ENCODE measurements around the gene KMT2A.
A peak's percentile ranks its signal among the peaks of the same experiment; 100 is the strongest.
"Not testable (repeated sequence)": the region's sequence is repeated elsewhere in the genome, so short reads cannot be mapped to it uniquely, and the experiment has no call there.

Gene KMT2A

GRCh38 chr11:118435290-118435892 lies 901 bp upstream of the KMT2A start:
- peak; percentile 30 for DNase-seq

DNA sequence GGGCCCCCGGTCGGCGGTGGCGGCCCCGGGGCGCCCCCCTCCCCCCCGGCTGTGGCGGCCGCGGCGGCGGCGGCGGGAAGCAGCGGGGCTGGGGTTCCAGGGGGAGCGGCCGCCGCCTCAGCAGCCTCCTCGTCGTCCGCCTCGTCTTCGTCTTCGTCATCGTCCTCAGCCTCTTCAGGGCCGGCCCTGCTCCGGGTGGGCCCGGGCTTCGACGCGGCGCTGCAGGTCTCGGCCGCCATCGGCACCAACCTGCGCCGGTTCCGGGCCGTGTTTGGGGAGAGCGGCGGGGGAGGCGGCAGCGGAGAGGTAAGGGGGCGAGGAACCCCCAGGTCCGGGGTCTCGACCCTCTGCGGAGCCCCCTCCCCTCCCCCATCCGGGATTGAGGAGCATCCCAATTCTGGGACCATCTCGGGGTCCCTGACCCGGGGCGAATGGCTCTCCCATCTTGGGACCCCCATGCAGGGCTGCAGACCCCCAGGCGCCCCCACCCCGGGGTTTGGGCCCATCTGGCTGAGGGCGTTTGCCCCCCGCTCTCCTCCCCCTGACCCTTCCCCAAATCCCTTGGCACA lies 431 bp downstream of the KMT2A start:
- peak; percentile 35 for DNase-seq

DNA sequence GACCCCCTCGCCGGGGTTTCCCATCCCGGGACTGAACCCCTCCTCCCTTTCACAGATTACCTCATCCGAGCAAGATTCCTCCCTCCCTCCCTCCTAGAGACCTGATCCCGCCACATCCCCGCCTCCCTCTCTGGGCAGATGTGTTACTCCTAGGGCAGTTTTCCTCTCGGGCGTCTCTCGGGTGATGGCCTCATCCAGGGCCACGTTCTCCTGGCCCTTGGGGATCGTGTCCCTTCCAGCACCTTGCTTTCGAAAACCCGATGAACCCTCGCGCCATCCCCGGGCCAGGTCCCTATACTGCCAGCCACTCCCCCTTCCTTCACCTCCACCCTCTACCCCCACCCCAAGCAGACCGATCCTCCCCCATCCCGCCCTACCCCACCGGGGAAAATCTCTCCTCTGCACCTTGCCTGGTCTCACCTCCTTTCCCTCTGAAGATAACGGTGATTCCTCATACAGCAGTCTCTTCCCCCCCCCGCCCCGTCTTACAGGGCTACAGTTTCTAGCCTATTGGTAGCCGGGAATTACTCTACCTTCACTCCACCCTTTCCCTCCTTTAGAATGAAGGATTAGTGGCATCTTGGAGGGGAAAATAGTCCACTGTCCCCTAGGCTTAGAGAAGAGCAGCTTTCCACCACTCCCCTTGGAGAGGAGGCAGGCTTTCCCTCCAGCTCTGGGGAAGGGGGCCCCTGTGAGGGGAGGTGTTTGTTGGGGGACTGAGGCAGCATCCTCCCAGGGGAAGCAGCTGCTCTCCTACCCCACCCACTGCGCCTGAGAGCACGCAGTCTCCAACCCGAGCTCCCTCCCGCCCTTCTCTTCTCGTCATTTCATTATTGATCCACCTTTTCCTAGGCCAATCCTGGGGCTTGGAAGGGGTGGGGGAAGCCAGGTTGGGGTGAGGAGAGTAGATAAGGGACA lies 1.2 kb downstream of the KMT2A start:
- peak; percentile 21 for DNase-seq

DNA sequence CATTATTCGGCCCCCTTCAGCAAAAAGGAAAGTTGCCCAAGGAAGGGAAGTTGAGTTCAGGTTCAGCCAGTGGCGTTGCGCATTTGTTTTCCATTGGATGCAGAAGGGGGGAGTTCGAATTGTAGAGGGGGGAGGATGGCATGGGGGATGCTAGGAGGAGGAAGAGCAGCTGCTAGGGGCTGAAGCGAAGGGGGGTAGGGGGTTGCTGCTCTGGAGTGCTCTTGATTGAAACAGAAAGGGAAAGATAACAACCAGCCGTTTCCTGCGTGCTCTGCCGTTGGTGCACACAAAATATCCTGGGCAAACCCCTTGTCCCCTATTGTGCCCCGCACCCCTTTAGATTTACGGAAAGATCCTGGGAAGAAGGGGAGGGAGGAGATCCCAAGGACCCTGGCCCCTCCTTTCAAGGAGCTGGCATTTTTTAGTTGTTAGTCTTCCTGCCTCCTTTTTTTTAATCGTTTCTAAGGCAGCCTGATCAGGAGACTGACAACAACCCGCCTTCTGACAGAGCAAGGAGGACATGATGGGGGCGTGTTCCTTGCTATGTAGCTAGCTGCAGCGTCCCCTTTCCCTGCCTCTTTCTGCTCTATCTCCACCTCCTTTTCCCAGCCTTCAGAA lies 2.1 kb downstream of the KMT2A start:
- peak; percentile 62 for DNase-seq

- DNase-seq, result peak; percentile 1
These were observed 3.4 kb downstream of the KMT2A start for GRCh38 chr11:118439646-118440045.

GRCh38 chr11:118441770-118442275 lies 5.5 kb downstream of the KMT2A start:
- no peak for DNase-seq

- DNase-seq, result no peak
These were observed 6.0 kb downstream of the KMT2A start for GRCh38 chr11:118442301-118442700.

DNA sequence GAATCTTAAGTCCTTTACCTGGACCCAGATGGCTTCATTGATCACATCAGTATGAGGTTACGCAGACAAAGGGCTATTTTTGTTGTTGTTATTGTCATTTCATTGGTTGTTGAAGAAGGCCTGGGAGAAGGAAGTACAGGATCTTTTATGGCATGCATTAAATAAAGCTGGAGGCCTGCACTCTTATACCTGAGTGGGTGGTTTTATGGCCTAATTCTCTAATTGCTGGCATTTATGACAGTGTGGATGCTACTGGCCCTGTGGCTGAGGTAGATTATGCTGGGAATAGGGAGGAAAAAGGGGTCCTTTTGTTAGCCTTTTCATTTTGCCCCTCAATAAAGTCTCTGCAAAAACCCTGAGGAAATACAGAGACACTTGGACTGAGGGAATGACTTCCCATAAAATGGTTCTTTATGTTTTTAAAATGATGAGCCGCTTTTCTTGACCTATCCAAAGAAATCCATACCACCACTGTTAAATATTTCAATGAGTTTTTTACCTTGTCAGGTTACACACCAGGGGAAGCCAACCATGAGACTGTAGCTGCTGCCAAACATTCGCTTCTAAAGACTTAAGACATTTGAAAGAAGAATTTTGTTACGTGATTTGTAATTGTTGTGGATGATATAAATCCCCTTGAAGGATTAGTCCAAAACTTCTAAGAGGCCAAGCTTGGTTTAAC lies 6.8 kb downstream of the KMT2A start:
- no peak for DNase-seq

DNA sequence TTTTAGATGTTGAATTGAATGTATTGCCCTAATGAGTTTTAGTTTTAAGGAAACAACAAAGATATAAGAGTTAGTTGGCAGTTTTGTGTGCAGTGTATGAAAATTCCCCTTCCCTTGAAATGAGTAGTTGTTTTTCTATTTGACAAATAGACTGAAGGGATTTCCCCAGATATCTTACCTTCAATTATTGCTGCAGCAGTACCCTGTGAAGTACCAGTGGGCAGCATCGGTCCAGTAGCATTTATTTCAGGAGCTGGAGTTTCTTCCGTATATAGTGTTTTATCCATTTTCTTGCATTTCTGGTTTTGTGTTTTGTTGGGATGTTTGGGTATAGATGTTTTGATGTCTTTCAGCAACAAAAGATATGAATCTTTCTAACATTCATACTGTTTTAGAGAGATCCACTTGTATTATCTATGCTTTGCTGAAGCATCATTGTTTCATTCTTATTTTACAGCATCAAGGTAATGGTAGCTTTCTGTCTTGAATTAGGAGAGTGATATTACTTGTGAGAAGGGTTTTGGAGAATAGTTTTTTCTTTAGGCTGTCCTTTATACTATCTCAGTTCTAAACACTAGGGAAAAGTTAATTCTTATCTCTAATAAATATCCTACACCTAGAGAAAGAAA lies 7.4 kb downstream of the KMT2A start:
- no peak for DNase-seq

GRCh38 chr11:118447423-118447822 lies 11.1 kb downstream of the KMT2A start:
- no peak for DNase-seq

GRCh38 chr11:118448294-118448693 lies 12.0 kb downstream of the KMT2A start:
- DNase-seq, result peak; percentile 55

- DNase-seq, result no peak
These were observed 13.1 kb downstream of the KMT2A start for GRCh38 chr11:118449316-118449918.

DNA sequence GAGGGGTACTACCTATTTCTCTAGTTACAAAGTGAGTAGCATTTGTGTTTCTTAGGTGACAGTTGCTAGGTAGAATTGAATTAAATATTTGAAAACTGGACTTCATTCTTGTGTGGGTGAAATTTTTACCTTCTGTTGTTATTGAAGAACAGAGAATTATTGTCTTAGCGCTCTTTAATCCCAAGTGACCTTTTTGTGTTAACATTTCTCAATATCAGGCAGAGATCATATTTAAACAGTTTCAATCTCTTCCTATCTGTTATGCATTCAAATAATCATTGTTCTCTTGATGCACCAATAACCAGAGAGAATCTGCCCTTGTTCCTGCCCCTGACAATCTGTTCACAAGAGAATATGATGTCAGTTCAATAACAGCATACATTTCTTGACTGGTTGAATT lies 14.2 kb downstream of the KMT2A start:
- no peak for DNase-seq

- DNase-seq, result no peak
These were observed 25.9 kb downstream of the KMT2A start for GRCh38 chr11:118462178-118462577.

DNA sequence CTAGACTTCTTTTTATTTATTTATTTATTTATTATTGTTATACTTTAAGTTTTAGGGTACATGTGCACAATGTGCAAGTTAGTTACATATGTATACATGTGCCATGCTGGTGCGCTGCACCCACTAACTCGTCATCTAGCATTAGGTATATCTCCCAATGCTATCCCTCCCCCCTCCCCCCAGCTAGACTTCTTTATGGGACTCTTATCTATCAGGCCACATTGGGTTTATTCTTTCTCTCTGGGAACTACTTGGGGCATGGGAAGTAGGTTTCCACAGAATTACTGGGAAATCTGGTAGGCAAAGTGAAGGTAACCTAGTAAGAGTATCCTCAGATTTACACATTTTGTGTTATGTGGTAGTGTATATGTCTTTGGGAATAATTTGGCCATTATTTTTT lies 32.7 kb downstream of the KMT2A start:
- DNase-seq, result not testable (repeated sequence)

- no peak for DNase-seq
These were observed 34.7 kb downstream of the KMT2A start for GRCh38 chr11:118471030-118471429.

GRCh38 chr11:118473537-118473936 lies 37.2 kb downstream of the KMT2A start:
- DNase-seq, result no peak

GRCh38 chr11:118476676-118477075 lies 40.4 kb downstream of the KMT2A start:
- no peak for DNase-seq

DNA sequence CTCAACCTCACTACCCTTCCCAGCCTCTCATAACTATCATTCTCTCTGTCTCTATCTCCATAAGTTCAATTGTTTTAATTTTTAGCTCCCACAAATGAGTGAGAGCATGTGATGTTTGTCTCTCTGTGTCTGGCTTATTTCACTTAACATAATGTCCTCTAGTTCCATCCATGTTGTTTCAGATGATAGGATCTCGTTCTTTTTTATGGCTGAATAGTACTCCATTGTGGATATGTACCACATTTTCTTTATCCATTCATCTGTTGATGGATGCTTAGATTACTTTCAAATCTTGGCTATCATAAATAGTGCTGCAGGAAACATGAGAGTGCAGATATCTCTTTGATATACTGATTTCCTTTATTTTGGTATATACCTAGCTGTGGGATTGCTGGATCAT lies 44.9 kb downstream of the KMT2A start:
- DNase-seq, result not testable (repeated sequence)

GRCh38 chr11:118484405-118484804 lies 48.1 kb downstream of the KMT2A start:
- DNase-seq, result no peak

- no peak for DNase-seq
These were observed 49.0 kb downstream of the KMT2A start for GRCh38 chr11:118485273-118485672.
